Measurements from ENCODE around the gene EFS.

DNA sequence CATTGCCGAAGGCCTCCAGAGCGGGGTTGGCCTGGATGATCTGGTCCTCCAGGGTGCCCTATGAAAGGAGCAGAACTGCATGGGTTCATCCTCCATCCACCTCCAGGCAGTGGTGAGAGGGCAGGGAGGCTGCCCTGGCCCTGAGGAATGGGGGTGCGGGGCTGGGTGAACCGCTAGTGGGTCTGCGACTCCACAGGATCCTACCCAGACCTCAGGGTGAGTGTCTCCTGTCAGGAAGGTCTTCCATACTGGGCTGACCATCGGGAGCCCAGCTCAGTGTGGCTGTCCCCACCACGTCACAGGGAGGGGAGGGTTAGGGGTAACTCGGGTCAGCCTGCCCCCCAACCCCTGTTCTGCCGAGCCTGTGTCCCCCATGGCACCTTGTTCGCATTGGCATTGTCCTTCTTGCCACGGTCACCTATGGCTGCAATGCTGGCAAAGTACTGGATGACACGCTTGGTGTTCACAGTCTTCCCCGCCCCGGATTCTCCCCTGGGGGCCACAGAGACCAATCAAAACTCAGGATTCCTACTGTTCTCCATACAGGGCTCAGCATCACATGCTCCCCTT, 39.4 kb upstream of the EFS start:
- no peak for TF ChIP-seq POLR2AphosphoS5 (IDR thresholded peaks at IDR 0.05)
- no peak for TF ChIP-seq POLR2A (IDR thresholded peaks at IDR 0.05)
- TF ChIP-seq EP300 (IDR thresholded peaks at IDR 0.05; ENCODE audit: low read depth): no peak

Measured in transverse colon (tissue), 3 donors.